ENCODE results near the gene NOTCH1. TPM values are rescaled to one million over a fixed set of nuclear protein-coding genes. Genes with fewer than 3 reads are reported as not detected.

Gene NOTCH1
- polyA plus RNA-seq, 1 donor from 2014 or later, result 0.15 TPM

DNA sequence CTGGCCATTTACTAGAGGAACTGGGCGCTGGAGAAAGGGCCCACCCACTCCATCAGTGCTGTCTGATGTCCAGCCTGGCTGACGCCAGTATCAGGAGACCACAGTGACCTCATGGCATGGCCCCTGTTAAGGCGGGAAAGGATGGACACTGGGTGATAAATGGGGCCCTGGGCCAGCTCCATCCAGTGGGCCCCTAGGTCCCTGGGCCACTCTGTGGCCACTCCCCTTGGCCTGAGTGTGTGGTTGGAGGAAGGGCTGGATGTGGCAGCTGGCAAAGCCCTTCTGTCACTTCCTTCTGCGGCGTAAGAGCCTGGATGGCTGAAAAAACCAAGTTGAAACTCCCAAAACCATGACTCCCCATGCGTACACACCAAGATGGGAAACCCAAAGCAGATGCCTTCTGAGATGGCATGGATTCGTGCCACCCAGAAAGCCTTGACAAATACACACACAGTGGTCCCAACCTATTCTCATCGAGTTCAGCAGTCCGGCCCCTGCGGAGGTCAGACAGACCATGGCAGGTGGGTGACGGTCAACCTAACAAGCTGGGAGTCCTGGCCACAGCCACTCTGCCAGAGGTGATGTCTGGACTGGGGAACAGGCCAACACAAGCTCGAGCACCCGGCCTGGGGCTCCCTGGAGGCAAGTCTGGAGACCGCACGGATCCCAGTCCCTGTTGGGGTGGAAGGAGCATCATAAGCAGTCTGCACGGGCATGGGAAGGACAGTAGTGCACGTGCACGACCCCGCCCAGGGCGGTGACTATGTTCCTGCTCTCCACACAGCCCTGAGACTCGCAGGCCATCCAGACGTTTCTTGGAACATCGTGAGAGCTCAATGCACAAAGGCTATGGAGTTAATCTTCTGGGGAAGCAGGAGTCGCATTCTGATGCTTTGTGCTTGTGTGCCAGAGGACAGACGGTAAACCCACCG lies 45.2 kb upstream of the NOTCH1 start:
- Histone ChIP-seq H3K9me3 (ENCODE audit: low read length) (no peaks in the 10 kb centered on the region), H3K79me2 (replicated peaks; ENCODE audit: insufficient read depth, low read length) (no peaks in the 10 kb centered on the region), H4K20me1 (ENCODE audit: insufficient read depth) (no peaks in the 10 kb centered on the region), H3K27ac (ENCODE audit: low read length) (no peak overlapping the region), H3F3A (ENCODE audit: insufficient read depth, low read length, poor library complexity, severe bottlenecking) (no peaks in the 10 kb centered on the region), H3K4me3 (ENCODE audit: low read length) (no peak overlapping the region), H3K9me2 (ENCODE audit: insufficient read depth, low read length) (no peaks in the 10 kb centered on the region), H3K27me3 (ENCODE audit: insufficient read depth, low read depth, low read length) (no peaks in the 10 kb centered on the region), H3K4me2 (ENCODE audit: low read length) (no peak overlapping the region), H3K9ac (ENCODE audit: low read length) (no peak overlapping the region), H2AFZ (ENCODE audit: low read depth, low read length) (no peak overlapping the region), H3K36me3 (ENCODE audit: insufficient read depth, low read length) (no peaks in the 10 kb centered on the region)
- no peak for TF ChIP-seq POLR2AphosphoS5 (IDR thresholded peaks at IDR 0.05)
- TF ChIP-seq SMC3 (conservative IDR thresholded peaks at IDR 0.05; ENCODE audit: poor library complexity), result no peak
- no peak for TF ChIP-seq EZH2 (IDR thresholded peaks at IDR 0.05; ENCODE audit: borderline replicate concordance, insufficient read depth, low read length, poor library complexity, severe bottlenecking)
- TF ChIP-seq MXI1 (conservative IDR thresholded peaks at IDR 0.05; ENCODE audit: poor library complexity, severe bottlenecking), result no peak
- TF ChIP-seq, protein P1, sequence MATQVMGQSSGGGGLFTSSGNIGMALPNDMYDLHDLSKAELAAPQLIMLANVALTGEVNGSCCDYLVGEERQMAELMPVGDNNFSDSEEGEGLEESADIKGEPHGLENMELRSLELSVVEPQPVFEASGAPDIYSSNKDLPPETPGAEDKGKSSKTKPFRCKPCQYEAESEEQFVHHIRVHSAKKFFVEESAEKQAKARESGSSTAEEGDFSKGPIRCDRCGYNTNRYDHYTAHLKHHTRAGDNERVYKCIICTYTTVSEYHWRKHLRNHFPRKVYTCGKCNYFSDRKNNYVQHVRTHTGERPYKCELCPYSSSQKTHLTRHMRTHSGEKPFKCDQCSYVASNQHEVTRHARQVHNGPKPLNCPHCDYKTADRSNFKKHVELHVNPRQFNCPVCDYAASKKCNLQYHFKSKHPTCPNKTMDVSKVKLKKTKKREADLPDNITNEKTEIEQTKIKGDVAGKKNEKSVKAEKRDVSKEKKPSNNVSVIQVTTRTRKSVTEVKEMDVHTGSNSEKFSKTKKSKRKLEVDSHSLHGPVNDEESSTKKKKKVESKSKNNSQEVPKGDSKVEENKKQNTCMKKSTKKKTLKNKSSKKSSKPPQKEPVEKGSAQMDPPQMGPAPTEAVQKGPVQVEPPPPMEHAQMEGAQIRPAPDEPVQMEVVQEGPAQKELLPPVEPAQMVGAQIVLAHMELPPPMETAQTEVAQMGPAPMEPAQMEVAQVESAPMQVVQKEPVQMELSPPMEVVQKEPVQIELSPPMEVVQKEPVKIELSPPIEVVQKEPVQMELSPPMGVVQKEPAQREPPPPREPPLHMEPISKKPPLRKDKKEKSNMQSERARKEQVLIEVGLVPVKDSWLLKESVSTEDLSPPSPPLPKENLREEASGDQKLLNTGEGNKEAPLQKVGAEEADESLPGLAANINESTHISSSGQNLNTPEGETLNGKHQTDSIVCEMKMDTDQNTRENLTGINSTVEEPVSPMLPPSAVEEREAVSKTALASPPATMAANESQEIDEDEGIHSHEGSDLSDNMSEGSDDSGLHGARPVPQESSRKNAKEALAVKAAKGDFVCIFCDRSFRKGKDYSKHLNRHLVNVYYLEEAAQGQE (IDR thresholded peaks at IDR 0.05; ENCODE audit: borderline replicate concordance), result no peak
- no peak for TF ChIP-seq EP300 (conservative IDR thresholded peaks at IDR 0.05; ENCODE audit: poor library complexity, severe bottlenecking)

DNA sequence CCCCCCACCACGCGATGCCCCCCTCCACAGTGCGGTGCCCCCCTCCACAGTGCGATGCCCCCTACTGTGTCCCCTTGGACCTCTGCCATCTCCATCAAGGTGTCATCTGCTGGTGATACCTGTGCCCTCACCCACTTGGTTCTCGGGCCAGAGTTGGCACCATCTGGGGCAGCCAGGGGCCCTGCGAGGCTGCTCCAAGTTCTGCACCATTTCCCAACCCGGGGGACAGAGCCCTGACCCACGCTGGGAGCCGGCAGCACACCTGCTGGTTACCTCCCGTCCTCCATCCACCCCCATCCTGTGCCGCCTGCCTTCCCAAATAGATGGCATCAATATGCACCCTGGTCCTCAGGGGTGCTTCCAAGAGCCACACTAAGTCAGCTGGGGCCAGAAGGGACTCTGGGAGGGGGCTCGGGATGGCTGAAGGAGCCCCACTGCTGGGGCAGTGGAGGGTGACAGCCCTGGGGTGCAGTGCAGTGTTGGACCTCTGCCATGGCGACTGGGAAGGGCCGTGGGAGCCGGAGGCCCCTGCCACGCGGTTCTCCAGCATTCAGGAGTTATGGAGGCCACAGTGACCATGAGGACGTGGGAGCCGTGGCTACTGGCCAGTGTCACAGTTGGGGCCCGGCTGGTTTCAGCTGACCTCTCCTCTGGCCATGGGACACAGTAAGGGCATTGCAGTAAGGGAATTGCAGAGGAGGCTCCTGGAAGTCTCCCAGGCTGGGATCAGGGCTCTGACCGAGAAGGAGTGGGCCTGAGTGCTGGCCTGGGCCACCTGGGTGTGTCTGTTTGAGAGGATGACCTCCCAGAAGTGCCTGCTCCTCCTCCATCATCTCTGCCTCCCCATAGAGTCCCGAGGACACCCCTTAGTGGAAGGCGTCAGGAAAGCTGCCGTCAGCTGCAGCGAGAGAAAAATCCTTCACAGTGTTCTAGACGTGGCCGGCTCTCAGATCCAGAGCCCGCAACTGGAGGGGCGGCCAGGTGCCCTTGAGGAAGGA lies 44.2 kb upstream of the NOTCH1 start:
- Histone ChIP-seq H4K20me1 (ENCODE audit: insufficient read depth) (no peaks in the 10 kb centered on the region), H2AFZ (ENCODE audit: low read depth, low read length) (no peak overlapping the region), H3K9ac (ENCODE audit: low read length) (no peak overlapping the region), H3K36me3 (ENCODE audit: insufficient read depth, low read length) (no peaks in the 10 kb centered on the region), H3K27me3 (ENCODE audit: insufficient read depth, low read depth, low read length) (no peaks in the 10 kb centered on the region), H3K9me3 (ENCODE audit: low read length) (no peaks in the 10 kb centered on the region), H3K4me3 (ENCODE audit: low read length) (no peak overlapping the region), H3K9me2 (ENCODE audit: insufficient read depth, low read length) (no peaks in the 10 kb centered on the region), H3K27ac (ENCODE audit: low read length) (no peak overlapping the region), H3K79me2 (replicated peaks; ENCODE audit: insufficient read depth, low read length) (no peaks in the 10 kb centered on the region), H3K4me2 (ENCODE audit: low read length) (no peak overlapping the region), H3F3A (ENCODE audit: insufficient read depth, low read length, poor library complexity, severe bottlenecking) (no peaks in the 10 kb centered on the region)
- TF ChIP-seq RAD21 (conservative IDR thresholded peaks at IDR 0.05), result no peak
- TF ChIP-seq, protein P1 (IDR thresholded peaks at IDR 0.05; ENCODE audit: borderline replicate concordance), result no peak
- TF ChIP-seq, protein P2, sequence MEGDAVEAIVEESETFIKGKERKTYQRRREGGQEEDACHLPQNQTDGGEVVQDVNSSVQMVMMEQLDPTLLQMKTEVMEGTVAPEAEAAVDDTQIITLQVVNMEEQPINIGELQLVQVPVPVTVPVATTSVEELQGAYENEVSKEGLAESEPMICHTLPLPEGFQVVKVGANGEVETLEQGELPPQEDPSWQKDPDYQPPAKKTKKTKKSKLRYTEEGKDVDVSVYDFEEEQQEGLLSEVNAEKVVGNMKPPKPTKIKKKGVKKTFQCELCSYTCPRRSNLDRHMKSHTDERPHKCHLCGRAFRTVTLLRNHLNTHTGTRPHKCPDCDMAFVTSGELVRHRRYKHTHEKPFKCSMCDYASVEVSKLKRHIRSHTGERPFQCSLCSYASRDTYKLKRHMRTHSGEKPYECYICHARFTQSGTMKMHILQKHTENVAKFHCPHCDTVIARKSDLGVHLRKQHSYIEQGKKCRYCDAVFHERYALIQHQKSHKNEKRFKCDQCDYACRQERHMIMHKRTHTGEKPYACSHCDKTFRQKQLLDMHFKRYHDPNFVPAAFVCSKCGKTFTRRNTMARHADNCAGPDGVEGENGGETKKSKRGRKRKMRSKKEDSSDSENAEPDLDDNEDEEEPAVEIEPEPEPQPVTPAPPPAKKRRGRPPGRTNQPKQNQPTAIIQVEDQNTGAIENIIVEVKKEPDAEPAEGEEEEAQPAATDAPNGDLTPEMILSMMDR (IDR thresholded peaks at IDR 0.05; ENCODE audit: poor library complexity, severe bottlenecking), result no peak
- TF ChIP-seq EZH2 (IDR thresholded peaks at IDR 0.05; ENCODE audit: borderline replicate concordance, insufficient read depth, low read length, poor library complexity, severe bottlenecking), result no peak
- no peak for TF ChIP-seq MXI1 (conservative IDR thresholded peaks at IDR 0.05; ENCODE audit: poor library complexity, severe bottlenecking)
- TF ChIP-seq TAF1 (IDR thresholded peaks at IDR 0.05; ENCODE audit: low read depth), result no peak
- no peak for TF ChIP-seq EP300 (conservative IDR thresholded peaks at IDR 0.05; ENCODE audit: poor library complexity, severe bottlenecking)
